ENCODE data around the gene SPAG4. TPM values are rescaled to one million over a fixed set of nuclear protein-coding genes. Genes with fewer than 3 reads are reported as not detected.

Gene SPAG4
- total RNA-seq, 1 donor from 2014 or later: 1.9 TPM

DNA sequence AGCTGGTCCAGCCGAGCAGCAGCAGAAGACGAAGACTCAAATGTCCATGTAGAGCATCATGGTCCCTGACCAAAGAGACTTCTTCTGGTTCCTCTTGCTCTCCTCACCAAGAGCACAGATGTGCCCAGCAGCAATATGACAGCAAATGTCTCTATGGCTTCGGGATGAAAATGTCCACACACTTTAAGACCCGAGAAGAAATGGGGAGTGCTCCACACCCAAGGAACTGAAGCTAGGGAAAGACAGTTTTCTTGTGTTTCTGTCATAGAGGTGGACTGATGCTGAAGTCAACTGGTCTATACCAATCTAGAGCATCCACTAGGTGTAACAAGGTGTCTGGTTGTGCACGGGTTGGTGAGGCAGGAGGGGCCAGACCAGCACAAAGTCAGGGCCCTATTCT is 53.6 kb downstream of the SPAG4 start:
- Mint-ChIP-seq H3K27me3 (ENCODE audit: unreplicated experiment) (no peaks in the 10 kb centered on the region), H3K9me3 (ENCODE audit: unreplicated experiment) (no peaks in the 10 kb centered on the region), H3K36me3 (ENCODE audit: unreplicated experiment) (peaks cover 42% of the 10 kb centered on the region), H3K4me3 (ENCODE audit: unreplicated experiment) (no peak overlapping the region), H3K4me1 (ENCODE audit: unreplicated experiment) (peaks cover 4% of the 10 kb centered on the region), H3K27ac (ENCODE audit: unreplicated experiment) (no peak overlapping the region)
- TF ChIP-seq CTCF (IDR thresholded peaks at IDR 0.05): no peak
- peak; percentile 30 for DNase-seq (ENCODE audit: extremely low spot score, unreplicated experiment)

- TF ChIP-seq CTCF (IDR thresholded peaks at IDR 0.05): no peak
Measured at GRCh38 chr20:35669681-35670080, 54.1 kb downstream of the SPAG4 start.

More at GRCh38 chr20:35669681-35670080, 54.1 kb downstream of the SPAG4 start:
- H3K9me3 Mint-ChIP-seq (ENCODE audit: unreplicated experiment): no peaks in the 10 kb centered on the region
- no peak overlapping the region for H3K4me3 Mint-ChIP-seq (ENCODE audit: unreplicated experiment)
- no peaks in the 10 kb centered on the region for H3K27me3 Mint-ChIP-seq (ENCODE audit: unreplicated experiment)
- peak; percentile 60 for DNase-seq (ENCODE audit: extremely low spot score, unreplicated experiment)
- H3K27ac Mint-ChIP-seq (ENCODE audit: unreplicated experiment): no peak overlapping the region
- peaks cover 43% of the 10 kb centered on the region for H3K36me3 Mint-ChIP-seq (ENCODE audit: unreplicated experiment)
- peaks cover 4% of the 10 kb centered on the region for H3K4me1 Mint-ChIP-seq (ENCODE audit: unreplicated experiment)

Other genes starting within 250 kb of the SPAG4 start
- gene UQCC1, start 203.9 kb upstream of the SPAG4 start, total RNA-seq: 41.1 and 42.2 TPM in 2 replicates
- 4.7 and 6.3 TPM in 2 replicates for gene GDF5, start 177.6 kb upstream of the SPAG4 start, total RNA-seq
- gene CEP250, start 160.2 kb upstream of the SPAG4 start, total RNA-seq: 57.1 and 58.5 TPM in 2 replicates
- gene C20orf173, start 86.2 kb upstream of the SPAG4 start, total RNA-seq: not detected in 2 replicates
- 313 and 323 TPM in 2 replicates for gene ERGIC3, start 73.8 kb upstream of the SPAG4 start, total RNA-seq
- 164 and 180 TPM in 2 replicates for gene CPNE1, start 49.1 kb downstream of the SPAG4 start, total RNA-seq
- gene RBM12, start 49.1 kb downstream of the SPAG4 start, total RNA-seq: 85.5 and 97.3 TPM in 2 replicates
- 26.0 and 29.4 TPM in 2 replicates for gene NFS1, start 83.5 kb downstream of the SPAG4 start, total RNA-seq
- gene ROMO1, start 83.6 kb downstream of the SPAG4 start, total RNA-seq: 110 and 116 TPM in 2 replicates
- 324 and 329 TPM in 2 replicates for gene RBM39, start 126.4 kb downstream of the SPAG4 start, total RNA-seq
- gene PHF20, start 156.2 kb downstream of the SPAG4 start, total RNA-seq: 38.1 and 42.1 TPM in 2 replicates

All from osteocyte (in vitro differentiated cells).